GM20431 (cell line): ENCODE data around the gene HPX.
"Not testable (repeated sequence)": the region's sequence is repeated elsewhere in the genome, so short reads cannot be mapped to it uniquely, and the experiment has no call there.

Experiments
- in situ Hi-C: fragments of 300-500 bp; cut with MseI, MboI; formaldehyde crosslinking; loops from one replicate; pipeline ENCODE4 v1.15.0; 2020; ENCODE audit warnings: low sequenced_read_pairs; ENCODE audit not compliant: unreplicated experiment

Gene HPX

DNA sequence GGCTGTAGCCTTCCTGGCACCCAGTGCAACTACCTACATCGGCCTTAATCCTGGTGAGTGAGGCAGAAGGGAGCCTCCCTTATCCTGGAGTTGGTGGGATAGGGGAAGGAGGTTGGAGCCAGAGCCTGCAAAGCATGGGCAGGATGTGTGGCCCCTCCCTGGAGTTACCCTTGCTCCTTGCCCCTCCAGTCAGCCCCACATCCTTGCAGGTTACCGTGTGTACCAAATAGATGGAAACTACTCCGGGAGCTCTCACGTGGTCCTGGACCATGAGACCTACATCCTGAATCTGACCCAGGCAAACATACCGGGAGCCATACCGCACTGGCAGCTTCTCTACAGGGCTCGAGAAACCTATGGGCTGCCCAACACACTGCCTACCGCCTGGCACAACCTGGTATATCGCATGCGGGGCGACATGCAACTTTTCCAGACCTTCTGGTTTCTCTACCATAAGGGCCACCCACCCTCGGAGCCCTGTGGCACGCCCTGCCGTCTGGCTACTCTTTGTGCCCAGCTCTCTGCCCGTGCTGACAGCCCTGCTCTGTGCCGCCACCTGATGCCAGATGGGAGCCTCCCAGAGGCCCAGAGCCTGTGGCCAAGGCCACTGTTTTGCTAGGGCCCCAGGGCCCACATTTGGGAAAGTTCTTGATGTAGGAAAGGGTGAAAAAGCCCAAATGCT, 46.7 kb downstream of the HPX start:
- in situ Hi-C loops = no loop called here

GRCh38 chr11:6392251-6392650, 48.5 kb downstream of the HPX start:
- in situ Hi-C loops = not testable (repeated sequence)

DNA sequence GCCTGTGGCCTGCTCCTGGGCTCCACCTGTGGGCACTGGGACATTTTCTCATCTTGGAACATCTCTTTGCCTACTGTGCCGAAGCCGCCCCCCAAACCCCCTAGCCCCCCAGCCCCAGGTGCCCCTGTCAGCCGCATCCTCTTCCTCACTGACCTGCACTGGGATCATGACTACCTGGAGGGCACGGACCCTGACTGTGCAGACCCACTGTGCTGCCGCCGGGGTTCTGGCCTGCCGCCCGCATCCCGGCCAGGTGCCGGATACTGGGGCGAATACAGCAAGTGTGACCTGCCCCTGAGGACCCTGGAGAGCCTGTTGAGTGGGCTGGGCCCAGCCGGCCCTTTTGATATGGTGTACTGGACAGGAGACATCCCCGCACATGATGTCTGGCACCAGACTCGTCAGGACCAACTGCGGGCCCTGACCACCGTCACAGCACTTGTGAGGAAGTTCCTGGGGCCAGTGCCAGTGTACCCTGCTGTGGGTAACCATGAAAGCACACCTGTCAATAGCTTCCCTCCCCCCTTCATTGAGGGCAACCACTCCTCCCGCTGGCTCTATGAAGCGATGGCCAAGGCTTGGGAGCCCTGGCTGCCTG, 49.2 kb downstream of the HPX start:
- in situ Hi-C loops = no loop called here

DNA sequence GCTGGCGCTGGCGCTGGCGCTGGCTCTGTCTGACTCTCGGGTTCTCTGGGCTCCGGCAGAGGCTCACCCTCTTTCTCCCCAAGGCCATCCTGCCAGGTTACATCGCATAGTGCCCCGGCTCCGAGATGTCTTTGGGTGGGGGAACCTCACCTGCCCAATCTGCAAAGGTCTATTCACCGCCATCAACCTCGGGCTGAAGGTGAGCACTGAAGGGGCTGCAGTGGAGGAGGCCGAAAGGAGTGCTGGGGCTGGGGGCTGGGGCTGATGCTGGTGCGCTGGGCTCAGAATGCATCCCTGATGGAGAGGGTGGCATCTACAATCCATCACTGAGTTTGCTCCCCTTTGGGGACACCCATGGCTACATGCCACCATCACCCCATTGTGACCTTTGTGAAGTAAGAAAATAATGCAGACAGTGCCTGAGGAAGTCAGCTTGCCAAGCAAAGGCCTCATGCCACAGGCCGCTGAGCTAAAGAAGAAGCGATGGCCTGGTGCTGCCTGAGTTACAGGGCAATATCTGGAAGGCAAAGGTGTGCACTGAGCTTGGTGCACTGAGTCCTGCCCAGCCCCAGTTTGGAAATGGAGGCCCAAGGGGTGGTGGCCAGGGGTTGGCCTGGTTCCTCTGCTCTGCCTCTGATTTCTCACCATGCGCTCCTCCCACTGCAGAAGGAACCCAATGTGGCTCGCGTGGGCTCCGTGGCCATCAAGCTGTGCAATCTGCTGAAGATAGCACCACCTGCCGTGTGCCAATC, 49.9 kb downstream of the HPX start:
- in situ Hi-C loops = no loop called here

DNA sequence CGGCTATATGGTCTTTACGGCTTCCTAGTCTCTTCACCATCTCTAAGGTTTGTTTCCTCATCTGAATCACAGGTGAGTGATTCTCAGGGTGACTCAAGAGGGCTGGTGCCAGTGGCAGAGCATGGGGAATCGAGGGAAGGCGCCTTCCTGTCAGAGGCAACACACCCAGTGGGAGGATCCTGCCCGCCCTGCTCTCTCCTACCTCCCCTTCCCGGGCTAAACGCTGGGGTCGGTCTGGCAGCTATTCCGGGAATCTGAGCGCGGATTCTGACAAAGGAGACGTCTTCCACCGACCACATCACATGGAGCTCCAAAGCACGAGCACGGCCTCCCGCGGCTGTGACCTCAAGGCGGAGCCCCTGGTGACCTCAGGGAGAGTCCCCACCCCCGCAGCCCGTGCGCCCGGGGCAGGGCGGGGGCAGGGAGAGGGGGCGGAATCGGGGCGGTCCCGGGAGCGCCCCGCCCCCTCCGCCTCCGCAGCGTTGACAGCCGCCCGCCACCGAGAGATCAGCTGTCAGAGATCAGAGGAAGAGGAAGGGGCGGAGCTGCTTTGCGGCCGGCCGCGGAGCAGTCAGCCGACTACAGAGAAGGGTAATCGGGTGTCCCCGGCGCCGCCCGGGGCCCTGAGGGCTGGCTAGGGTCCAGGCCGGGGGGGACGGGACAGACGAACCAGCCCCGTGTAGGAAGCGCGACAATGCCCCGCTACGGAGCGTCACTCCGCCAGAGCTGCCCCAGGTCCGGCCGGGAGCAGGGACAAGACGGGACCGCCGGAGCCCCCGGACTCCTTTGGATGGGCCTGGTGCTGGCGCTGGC, 50.7 kb downstream of the HPX start, which contains the start of gene SMPD1:
SMPD1 (plus strand) TSS at position 570 of the 813 bp plus-strand sequence; CDS start at position 695, 125 bp downstream.
- in situ Hi-C loops = no loop called here

GRCh38 chr11:6388748-6389147, 52.0 kb downstream of the HPX start:
- in situ Hi-C loops = no loop called here

DNA sequence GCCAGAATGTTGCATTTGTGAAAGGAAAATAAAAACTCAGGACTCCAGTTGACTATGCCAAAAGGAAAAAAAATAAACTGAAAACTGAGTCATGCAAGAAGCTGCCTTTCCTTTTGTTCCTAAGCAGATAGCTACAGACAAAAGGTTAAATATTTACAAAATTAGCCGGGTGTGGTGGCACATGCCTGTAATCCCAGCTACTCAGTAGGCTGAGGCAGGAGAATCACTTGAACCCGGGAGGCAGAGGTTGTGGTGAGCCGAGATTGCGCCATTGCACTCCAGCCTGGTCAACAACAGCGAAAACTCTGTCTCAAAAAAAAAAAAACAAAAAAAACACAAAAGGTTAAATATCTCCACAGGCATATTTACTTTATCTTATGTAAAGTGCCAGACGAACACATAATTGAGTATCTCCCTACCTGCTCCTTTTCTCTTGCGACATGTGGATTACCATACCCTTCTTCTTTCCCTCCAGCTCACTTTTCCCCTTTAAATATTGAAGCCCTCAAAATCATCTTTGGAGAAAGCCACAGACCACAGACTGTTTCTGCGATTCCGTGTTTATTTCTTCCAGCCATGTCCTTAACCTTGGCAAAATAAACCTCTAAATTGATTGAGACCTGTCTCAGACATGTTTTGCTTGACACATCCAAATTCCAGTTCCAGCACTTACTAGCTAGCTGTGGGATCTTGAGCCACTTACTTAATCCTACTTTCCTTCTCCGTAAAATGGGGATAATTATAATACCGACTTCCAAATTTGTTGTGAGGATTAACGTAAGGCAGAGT, 52.8 kb downstream of the HPX start:
- in situ Hi-C loops = no loop called here

DNA sequence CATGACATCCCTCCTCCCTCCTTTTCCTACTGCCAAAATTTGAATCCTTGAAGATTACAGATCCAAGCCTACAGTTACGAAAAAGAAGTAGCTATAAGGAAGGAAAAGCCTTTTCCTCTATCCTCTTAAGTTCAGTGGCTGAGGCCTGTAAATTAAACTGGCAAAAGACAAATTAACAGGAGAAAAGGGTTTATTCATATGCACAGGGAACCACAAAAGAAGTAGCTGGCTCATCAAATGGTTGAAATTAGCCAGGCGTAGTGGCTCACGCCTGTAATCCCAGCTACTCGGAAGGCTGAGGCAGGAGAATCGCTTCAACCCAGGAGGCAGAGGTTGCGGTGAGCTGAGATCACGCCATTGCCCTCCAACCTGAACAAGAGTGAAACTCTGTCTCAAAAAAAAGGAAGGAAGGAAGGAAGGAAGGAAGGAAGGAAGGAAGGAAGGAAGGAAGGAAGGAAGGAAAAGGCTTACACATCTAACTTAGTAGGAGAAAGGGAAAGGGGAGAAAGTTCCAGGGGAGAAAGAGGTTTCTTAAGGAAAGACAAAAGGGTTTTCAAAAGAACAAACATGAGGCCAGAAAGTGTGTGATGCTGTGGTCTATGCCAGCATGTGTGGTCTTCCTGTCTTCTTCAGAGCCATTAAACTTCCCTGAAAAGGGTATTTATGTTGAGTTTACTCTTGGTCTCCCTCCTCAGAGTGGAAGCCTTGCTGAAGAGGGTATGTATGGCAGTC, 55.6 kb downstream of the HPX start:
- in situ Hi-C loops = no loop called here
